NCI-H446 treated with DMSO at 0.1 percent for 48 hours (cell line): ENCODE measurements around the gene ARID1A.

Experiments used
- DNase-seq: peaks from one replicate; lab custom pipeline; 2025; lab: John Stamatoyannopoulos, UW

The ARID1A gene

DNA sequence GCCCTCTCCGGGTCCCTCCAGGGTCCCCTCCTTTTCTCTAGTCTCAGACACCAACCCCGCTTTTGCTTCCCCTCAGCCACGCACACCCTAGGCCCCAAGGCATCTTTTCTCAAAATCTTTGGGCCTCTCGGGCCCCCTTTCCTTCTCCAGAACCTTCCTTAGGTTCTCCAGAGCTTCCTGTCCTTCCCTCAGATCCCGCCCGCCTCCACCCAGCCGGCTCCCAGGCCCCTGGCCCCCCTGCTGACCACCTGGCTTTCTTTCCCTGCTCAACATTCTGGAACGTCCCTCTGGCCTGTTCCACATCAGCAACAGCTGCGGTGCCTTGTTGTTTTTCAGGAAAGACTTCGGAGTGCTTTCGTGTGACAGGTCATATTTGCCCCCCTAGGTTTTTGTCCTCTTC lies 131.8 kb downstream of the ARID1A start:
- DNase-seq, result no peak

DNA sequence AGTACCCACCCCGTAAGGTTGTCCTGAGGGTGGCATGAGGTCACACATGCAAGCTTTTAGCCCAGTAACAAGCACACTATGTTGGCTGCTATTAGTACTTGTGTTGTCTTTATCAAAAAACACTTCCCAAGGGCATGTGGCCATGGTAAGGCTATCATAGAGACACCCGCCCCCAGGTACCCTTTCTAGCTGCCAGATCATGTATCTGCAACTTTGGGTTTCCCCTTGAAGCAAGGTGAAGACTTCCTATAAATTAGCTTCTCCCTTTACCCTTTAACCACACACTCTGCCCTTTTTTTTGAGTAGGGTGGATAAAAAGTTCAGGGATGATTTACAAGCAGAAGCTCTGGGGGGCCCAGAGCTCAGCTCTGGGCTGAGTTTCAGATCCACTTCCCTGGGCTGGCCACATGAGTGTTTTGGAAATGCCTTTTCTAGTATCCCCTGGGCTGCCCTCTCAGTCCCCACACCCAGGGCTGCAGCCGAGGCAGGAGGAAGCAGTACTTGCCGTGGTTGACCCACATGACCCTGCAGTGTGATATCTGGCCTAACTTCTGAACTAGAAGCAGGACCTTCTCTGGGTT lies 132.7 kb downstream of the ARID1A start:
- no peak for DNase-seq

DNA sequence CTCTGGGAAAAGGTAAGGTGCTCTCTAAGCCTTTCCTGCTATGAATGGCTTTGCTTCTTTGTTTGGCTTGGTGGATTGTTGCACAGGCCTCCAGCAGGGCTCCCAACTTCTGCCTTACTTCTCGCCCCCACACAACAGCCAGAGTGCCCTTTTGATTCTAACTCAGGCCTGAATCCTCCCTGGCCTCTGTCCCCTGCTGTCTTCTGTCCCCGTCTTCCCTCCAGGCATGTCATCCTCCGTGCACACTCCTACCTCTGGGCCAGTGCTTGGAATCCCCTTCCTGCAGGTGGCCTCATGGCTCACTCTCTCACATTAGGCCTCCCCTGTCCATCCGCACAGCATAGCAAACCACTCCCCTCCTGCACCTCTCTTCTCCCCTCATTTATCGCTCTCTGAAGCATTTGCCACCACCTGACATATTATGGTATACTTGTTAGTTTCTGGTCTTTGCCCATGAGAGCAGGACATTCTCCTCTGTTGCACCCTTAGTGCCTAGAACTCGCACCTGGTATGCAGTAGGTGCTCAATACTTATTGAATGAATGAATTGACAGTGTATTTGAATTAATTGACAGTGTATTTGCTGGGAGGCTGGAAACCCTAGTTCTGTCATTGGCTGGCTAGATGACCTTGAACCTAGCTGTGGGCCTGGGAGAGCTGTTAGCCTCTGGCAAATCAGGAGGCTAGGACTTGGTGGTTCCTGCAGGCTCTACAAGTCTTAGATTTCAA lies 133.5 kb downstream of the ARID1A start:
- DNase-seq, result no peak

DNA sequence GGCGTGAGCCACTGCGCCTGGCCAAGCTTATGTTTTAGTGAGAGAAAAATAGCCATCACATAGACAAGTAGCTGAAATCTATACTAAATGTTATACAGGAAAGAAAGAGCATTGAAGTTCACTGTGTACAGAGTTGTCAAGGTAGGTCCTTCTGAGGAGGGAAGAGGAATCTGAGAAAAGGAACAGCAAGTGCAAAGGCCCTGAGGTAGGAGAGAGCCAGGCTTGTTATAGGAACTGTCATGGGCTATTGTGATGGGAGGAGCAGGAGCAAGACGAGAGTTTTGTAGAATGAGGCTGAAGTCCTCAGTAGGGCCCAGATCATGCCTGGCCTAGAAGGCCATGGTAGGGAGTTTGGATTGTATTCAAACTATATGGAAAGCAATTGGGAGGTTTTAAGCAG lies 135.2 kb downstream of the ARID1A start:
- DNase-seq, result no peak
